ENCODE results near the gene TRIM44. TPM values are rescaled to one million over a fixed set of nuclear protein-coding genes. Genes with fewer than 3 reads are reported as not detected.

The TRIM44 gene
- polyA plus RNA-seq, 1 donor (not counting 4 experiments of a cell fraction or from before 2014, with no cell fraction given): 48.3 TPM

- Histone ChIP-seq H2AFZ (ENCODE audit: control insufficient read depth, low read length) (no peak overlapping the region), H3K27me3 (ENCODE audit: control insufficient read depth, extremely low read depth, insufficient read depth, low read length) (no peaks in the 10 kb centered on the region), H3K27ac (ENCODE audit: control insufficient read depth, insufficient read depth, low read length) (peak overlapping the region; percentile 36), H3K9me1 (ENCODE audit: control insufficient read depth, extremely low read depth, insufficient read depth, low read length) (no peaks in the 10 kb centered on the region), H3K9ac (ENCODE audit: control insufficient read depth, extremely low read depth, insufficient read depth, low read length) (peak overlapping the region; percentile 26), H3K4me3 (ENCODE audit: control insufficient read depth in 2 of 3, extremely low read depth in 1 of 3, insufficient read depth in 2 of 3, low read depth in 1 of 3, low read length in 3 of 3) (no peak overlapping the region), H4K20me1 (ENCODE audit: control insufficient read depth, extremely low read depth, insufficient read depth, low read length) (no peaks in the 10 kb centered on the region), H3K79me2 (ENCODE audit: control insufficient read depth, insufficient read depth, low read length) (peaks cover 5% of the 10 kb centered on the region), H3K9me3 (ENCODE audit: control insufficient read depth, low read depth, low read length) (no peaks in the 10 kb centered on the region), H3K4me1 (ENCODE audit: control insufficient read depth, extremely low read depth, insufficient read depth, low read length) (peaks cover 59% of the 10 kb centered on the region), H3K36me3 (ENCODE audit: control insufficient read depth in 2 of 2, extremely low read depth in 1 of 2, insufficient read depth in 2 of 2, low read length in 2 of 2) (peaks cover under 1 to 2% of the 10 kb centered on the region in 2 experiments), H3K4me2 (ENCODE audit: control insufficient read depth, extremely low read depth, insufficient read depth, low read depth, low read length) (no peak overlapping the region)
- no peak for DNase-seq (ENCODE audit: low read depth, low spot score)
- TF ChIP-seq EZH2 (IDR thresholded peaks at IDR 0.05; ENCODE audit: low read length) (no peak), CTCF (optimal IDR thresholded peaks at IDR 0.05 in 1 of 3, IDR thresholded peaks at IDR 0.05 in 1 of 3, conservative IDR thresholded peaks at IDR 0.05 in 1 of 3; ENCODE audit: extremely low read depth in 1 of 3, insufficient read depth in 2 of 3, low read length in 3 of 3) (no peak)
- dilution Hi-C loops (cut with MboI; ENCODE audit: extremely low pct_ligation_motif_present, low sequenced_read_pairs): loop anchor here (25.0 kb wide), 1 partner anchor 189 kb away; the partner anchor contains the start of gene FJX1
- FAIRE-seq: peak; percentile 39
These were observed 138.7 kb downstream of the TRIM44 start for GRCh38 chr11:35800970-35801953.

- FAIRE-seq (peak; percentile 68), DNase-seq (ENCODE audit: low read depth, low spot score) (no peak)
- Histone ChIP-seq H3K9me1 (ENCODE audit: control insufficient read depth, extremely low read depth, insufficient read depth, low read length) (no peaks in the 10 kb centered on the region), H3K9ac (ENCODE audit: control insufficient read depth, extremely low read depth, insufficient read depth, low read length) (peak overlapping the region; percentile 51), H2AFZ (ENCODE audit: control insufficient read depth, low read length) (peak overlapping the region; percentile 36), H3K27me3 (ENCODE audit: control insufficient read depth, extremely low read depth, insufficient read depth, low read length) (no peaks in the 10 kb centered on the region), H3K4me3 (ENCODE audit: control insufficient read depth in 2 of 3, extremely low read depth in 1 of 3, insufficient read depth in 2 of 3, low read depth in 1 of 3, low read length in 3 of 3) (peak overlapping the region in 2 of 3 experiments; percentile 11 to 49), H3K36me3 (ENCODE audit: control insufficient read depth in 2 of 2, extremely low read depth in 1 of 2, insufficient read depth in 2 of 2, low read length in 2 of 2) (peaks cover 3 to 5% of the 10 kb centered on the region in 2 experiments), H4K20me1 (ENCODE audit: control insufficient read depth, extremely low read depth, insufficient read depth, low read length) (no peaks in the 10 kb centered on the region), H3K27ac (ENCODE audit: control insufficient read depth, insufficient read depth, low read length) (peak overlapping the region; percentile 70), H3K9me3 (ENCODE audit: control insufficient read depth, low read depth, low read length) (no peaks in the 10 kb centered on the region), H3K79me2 (ENCODE audit: control insufficient read depth, insufficient read depth, low read length) (peaks cover 5% of the 10 kb centered on the region), H3K4me2 (ENCODE audit: control insufficient read depth, extremely low read depth, insufficient read depth, low read depth, low read length) (peak overlapping the region; percentile 77), H3K4me1 (ENCODE audit: control insufficient read depth, extremely low read depth, insufficient read depth, low read length) (peaks cover 57% of the 10 kb centered on the region)
- TF ChIP-seq EZH2 (IDR thresholded peaks at IDR 0.05; ENCODE audit: low read length) (no peak), CTCF (optimal IDR thresholded peaks at IDR 0.05 in 1 of 3, IDR thresholded peaks at IDR 0.05 in 1 of 3, conservative IDR thresholded peaks at IDR 0.05 in 1 of 3; ENCODE audit: extremely low read depth in 1 of 3, insufficient read depth in 2 of 3, low read length in 3 of 3) (no peak)
- dilution Hi-C loops (cut with MboI; ENCODE audit: extremely low pct_ligation_motif_present, low sequenced_read_pairs): loop anchor here (25.0 kb wide), 1 partner anchor 190 kb away; the partner anchor contains the start of gene FJX1
These were observed 139.6 kb downstream of the TRIM44 start for GRCh38 chr11:35802221-35802620.
